IMR-90 (cell line): ENCODE data around the gene OBP2A.

Source experiments
- BHLHE40 ChIP-seq: fragments of 150-350 bp; IDR thresholded peaks from 2 replicates; pipeline ENCODE4 v1.6.1; 2016; ENCODE audit warnings: mild to moderate bottlenecking, low read depth, low read length
- CEBPB ChIP-seq: IDR thresholded peaks from 2 replicates; pipeline ENCODE4 v1.6.1; 2012; ENCODE audit warnings: low read depth, low read length, improper control_type of control experiment
- CHD1 ChIP-seq: IDR thresholded peaks from 2 replicates; pipeline ENCODE4 v1.6.1; 2012; ENCODE audit warnings: low read depth, low read length, improper control_type of control experiment
- ELK1 ChIP-seq: fragments of 150-350 bp; IDR thresholded peaks from 2 replicates; pipeline ENCODE4 v1.6.1; 2016; ENCODE audit warnings: low read depth, mild to moderate bottlenecking, low read length, moderate library complexity, borderline replicate concordance
- FOS ChIP-seq: fragments of 150-350 bp; IDR thresholded peaks from 2 replicates; pipeline ENCODE4 v1.6.1; 2016; ENCODE audit warnings: low read depth, low read length
- MXI1 ChIP-seq: IDR thresholded peaks from 2 replicates; pipeline ENCODE4 v1.6.1; 2012; ENCODE audit warnings: low read depth, mild to moderate bottlenecking, low read length, moderate library complexity, borderline replicate concordance
- POLR2A ChIP-seq: IDR thresholded peaks from 2 replicates; pipeline ENCODE4 v1.6.1; 2012; ENCODE audit warnings: mild to moderate bottlenecking, low read depth, low read length
- RAD21 ChIP-seq: IDR thresholded peaks from 2 replicates; pipeline ENCODE4 v1.6.1; 2012; ENCODE audit warnings: low read length, improper control_type of control experiment
- RCOR1 ChIP-seq: IDR thresholded peaks from 2 replicates; pipeline ENCODE4 v1.6.1; 2012; ENCODE audit warnings: mild to moderate bottlenecking, low read length, improper control_type of control experiment; ENCODE audit not compliant: insufficient replicate concordance
- RFX5 ChIP-seq: IDR thresholded peaks from 2 replicates; pipeline ENCODE4 v1.8.0; 2012; ENCODE audit warnings: low read depth, mild to moderate bottlenecking, low read length, moderate library complexity
- USF2 ChIP-seq: fragments of 150-350 bp; IDR thresholded peaks from 2 replicates; pipeline ENCODE4 v1.6.1; 2017; ENCODE audit warnings: mild to moderate bottlenecking, antibody characterized with exemption, low read length, low read depth
- TF ChIP-seq, protein P1 (sequence below): conservative IDR thresholded peaks from 2 replicates; pipeline ENCODE4 v1.5.1; 2012; ENCODE audit warnings: mild to moderate bottlenecking, low read depth, low read length, improper control_type of control experiment

DNA sequence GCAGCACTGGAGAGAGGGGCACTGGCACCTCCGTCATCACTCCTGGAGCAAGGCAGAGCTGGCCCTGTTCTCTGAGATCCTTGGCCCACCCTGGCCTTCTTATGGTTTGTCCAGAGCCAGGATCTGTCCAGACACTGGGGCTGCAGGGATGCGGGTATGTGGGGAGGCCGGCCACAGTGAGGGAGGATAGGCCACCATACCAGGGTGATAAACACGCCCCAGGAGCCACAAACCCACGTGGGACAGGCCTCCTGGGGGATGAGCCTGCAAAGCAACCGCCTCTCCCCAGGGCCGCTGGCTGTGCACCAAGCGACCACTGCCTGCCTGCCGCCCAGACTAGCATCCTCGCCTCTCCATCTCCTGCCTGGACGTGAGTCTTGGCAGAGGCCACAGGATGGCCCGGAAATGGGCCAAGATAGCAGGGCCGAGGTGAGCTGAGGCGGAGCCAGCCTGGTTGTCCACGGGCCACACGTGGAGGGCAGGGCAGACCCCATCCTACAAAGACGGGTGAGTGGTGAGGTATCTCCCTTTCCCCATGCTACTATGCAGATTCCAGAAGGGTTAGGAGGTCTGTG, 4.5 kb downstream of the OBP2A start:
- TF ChIP-seq RFX5 (no peak), RCOR1 (no peak), FOS (no peak), POLR2A (no peak), CEBPB (no peak), USF2 (no peak), ELK1 (no peak), BHLHE40 (no peak), RAD21 (no peak), MXI1 (no peak), CHD1 (no peak)
- TF ChIP-seq, protein P1, sequence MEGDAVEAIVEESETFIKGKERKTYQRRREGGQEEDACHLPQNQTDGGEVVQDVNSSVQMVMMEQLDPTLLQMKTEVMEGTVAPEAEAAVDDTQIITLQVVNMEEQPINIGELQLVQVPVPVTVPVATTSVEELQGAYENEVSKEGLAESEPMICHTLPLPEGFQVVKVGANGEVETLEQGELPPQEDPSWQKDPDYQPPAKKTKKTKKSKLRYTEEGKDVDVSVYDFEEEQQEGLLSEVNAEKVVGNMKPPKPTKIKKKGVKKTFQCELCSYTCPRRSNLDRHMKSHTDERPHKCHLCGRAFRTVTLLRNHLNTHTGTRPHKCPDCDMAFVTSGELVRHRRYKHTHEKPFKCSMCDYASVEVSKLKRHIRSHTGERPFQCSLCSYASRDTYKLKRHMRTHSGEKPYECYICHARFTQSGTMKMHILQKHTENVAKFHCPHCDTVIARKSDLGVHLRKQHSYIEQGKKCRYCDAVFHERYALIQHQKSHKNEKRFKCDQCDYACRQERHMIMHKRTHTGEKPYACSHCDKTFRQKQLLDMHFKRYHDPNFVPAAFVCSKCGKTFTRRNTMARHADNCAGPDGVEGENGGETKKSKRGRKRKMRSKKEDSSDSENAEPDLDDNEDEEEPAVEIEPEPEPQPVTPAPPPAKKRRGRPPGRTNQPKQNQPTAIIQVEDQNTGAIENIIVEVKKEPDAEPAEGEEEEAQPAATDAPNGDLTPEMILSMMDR: no peak
